GM21447 (cell line): ENCODE results near the gene SGIP1.
"Not testable (repeated sequence)": the region's sequence is repeated elsewhere in the genome, so short reads cannot be mapped to it uniquely, and the experiment has no call there.

Source experiments
- ATAC-seq: cut with Tn5 transposase; IDR thresholded peaks from one replicate; pipeline ENCODE4 v1.9.1; 2021; ENCODE audit not compliant: unreplicated experiment

Gene SGIP1

DNA sequence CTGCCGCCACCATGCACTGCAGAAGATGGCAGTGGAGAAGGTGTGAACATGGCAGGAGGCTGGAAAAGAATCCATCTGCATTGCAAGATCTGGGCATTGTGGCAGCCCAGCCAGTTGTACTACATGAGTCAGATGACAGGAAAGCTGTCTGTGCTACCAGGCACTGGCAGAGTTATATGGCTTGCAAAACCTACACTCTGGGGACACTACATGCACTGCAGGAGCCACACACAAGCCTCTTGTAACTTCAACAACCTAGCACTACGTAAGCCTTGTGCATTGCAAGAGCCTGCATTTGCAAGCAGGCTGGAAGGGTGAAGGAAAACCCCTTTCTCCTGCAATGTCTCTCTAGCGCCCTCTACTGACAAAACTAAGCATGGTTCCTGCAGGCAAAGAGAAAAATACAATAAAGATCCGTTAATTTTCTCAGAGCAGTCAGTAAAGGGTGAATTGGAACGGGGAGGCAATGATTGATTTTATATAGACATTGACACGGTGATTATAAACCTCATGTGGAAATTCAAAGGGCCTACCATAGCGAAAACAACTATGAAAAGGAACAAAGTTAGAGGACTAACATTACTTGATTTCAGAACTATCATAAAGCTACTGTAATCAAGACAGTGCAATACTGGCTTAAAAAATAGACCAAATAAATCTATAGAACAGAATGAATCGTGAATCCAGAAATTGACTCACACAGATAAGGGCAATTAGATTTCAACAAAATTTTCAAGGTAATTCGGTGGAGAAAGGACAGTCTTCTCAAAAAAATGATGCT, 192.1 kb downstream of the SGIP1 start:
- ATAC-seq: peak; percentile 89

DNA sequence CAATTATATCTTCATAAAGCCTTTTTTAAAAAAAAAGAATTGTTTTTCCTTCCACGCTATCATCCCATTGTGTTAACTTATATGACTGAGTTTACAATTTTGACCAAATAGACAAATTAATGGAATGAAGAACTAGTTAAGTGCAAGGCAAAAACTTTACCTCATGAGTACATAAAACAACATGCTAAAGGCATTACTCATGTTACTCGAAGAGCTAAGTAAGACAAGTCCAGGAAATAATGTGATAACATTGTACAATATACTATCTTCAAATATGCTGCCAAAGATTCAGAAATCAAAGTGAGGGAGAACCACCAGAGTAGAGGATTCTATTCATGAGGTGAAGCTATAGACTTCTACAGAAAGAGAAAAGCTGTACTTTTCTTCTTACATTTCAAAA, 194.1 kb downstream of the SGIP1 start:
- ATAC-seq: no peak

DNA sequence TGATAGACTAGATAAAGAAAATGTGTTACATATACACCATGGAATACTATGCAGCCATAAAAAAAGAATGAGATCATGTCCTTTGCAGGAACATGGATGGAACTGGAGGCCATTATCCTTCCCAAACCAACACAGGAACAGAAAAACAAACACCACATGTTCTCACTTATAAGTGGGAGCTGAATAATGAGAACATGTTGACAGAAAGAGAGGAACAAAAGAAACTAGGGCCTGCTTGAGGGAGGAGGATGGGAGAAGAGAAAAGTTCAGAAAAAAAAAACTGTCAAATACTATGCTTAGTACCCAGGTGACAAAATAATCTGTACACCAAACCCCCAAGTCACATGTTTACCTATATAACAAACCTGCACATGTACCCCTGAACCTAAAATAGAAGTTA, 194.8 kb downstream of the SGIP1 start:
- not testable (repeated sequence) for ATAC-seq

DNA sequence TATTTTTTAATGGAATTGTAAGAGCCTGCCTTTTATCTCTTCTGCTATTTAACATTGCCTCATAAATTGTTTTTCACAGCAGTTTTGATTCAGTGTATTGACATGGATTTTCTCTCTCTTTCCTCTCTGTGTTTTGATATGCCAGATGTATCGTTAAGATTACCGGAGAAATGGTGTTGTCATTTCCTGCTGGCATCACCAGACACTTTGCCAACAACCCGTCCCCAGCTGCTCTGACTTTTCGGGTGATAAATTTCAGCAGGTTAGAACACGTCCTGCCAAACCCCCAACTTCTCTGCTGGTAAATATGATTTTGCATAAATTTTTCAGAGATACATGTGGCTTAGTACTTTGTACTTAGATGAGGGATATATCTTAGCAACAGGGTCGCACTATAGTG, 195.2 kb downstream of the SGIP1 start:
- no peak for ATAC-seq

DNA sequence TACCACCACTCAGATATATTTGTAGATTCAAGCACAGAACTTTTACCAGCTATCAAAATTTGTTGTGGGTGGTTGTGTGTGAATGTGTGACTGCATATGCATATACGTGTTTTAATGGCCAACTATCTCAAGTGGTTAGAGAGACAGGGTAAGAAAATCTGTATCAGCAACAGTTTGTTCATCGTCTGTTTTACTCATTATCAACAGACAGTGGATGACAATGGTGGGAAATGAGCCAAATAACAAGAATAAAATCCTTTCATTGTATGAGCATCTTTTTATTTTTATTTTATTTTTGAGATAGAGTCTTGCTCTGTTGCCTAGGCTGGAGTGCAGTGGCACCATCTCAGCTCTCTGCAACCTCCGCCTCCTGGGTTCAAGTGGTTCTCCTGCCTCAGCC, 195.6 kb downstream of the SGIP1 start:
- no peak for ATAC-seq

DNA sequence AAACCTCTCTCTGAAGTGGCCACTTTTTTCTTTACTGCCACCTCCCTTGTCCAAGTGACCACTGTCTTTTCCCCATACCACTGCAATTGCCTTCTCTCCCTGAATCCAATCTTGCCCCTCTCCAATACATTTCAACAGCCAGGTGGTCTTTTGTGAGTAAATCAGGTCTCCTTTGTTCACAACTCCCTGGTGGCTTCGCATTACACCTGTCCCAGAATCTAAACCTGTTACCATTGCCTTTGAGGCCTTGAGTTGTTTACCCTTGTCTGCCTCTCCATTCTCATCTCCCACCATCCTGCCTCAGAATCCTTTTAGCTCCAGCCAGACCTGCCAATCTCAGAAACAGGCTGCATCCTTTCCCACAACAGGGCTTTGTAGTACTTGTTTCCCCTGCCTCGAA, 196.5 kb downstream of the SGIP1 start:
- no peak for ATAC-seq

GRCh38 chr1:66731170-66731865, 197.4 kb downstream of the SGIP1 start:
- no peak for ATAC-seq

DNA sequence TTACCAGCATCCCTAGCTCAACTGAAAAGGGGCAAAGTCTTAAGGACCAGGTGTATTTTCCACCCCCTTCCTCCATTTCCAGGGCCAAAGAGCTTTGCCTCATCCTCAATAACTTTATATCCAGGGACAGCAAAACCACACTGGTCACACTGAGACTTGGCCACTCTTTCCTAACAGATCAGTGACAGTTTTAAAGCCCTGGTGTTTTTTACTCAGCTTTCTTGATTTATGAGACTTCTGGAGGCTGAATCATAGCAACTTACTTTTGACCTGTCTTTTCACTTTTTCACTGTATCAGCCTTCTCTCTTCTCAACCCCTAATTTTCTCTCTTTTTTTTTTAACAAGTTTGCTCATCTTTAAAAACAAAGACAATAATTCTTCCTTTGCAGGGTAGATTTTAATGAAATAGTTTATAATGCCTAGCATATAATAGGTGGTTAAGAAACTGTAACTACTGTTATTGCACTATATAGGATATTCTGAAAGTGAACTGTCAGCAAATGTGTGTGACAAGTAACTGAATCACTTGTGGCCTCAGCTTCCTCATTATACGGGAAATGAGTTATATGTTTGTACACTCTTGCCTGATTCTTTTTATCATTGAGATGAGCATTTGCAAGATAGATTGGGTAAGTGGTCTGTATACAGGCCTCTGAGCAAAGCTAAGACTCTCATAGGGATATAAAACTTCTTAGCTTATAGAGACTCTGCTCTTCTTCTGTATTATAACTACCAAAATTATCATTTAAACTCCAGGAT, 198.6 kb downstream of the SGIP1 start:
- ATAC-seq: peak; percentile 84

GRCh38 chr1:66733348-66734017, 199.5 kb downstream of the SGIP1 start:
- ATAC-seq: no peak

DNA sequence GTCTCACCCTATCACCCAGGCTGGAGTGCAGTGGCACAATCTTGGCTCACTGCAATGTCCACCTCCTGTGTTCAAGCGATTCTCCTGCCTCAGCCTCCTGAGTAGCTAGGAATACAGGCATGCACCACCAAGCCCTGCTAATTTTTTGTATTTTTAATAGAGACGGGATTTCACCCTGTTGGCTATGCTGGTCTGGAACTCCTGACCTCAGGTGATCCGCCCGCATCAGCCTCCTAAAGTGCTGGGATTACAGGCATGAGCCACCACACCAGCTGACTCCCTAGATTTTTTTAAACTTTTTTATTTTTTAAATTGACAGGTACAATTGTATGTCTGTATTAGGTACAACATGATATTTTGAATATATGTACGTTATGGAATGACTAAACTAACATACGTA, 200.6 kb downstream of the SGIP1 start:
- not testable (repeated sequence) for ATAC-seq

DNA sequence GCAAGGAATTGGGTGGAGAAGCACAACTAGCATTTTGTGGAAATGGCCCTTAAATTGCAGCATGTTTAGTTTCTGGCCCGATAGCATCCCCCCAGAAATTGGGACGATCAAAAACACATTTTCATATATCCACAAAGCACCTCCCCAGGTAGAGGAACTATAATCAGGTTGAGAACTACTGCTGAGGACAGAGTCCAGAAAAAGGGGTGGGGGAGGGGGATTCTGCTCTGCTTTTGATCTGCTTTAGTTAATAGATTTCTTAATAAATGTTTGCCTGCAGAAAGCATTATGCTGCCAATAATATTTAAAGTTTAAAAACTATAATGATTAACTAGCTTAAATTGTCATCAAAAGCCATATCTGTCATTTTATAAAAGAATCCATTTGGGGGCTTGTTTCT, 203.9 kb downstream of the SGIP1 start:
- no peak for ATAC-seq

DNA sequence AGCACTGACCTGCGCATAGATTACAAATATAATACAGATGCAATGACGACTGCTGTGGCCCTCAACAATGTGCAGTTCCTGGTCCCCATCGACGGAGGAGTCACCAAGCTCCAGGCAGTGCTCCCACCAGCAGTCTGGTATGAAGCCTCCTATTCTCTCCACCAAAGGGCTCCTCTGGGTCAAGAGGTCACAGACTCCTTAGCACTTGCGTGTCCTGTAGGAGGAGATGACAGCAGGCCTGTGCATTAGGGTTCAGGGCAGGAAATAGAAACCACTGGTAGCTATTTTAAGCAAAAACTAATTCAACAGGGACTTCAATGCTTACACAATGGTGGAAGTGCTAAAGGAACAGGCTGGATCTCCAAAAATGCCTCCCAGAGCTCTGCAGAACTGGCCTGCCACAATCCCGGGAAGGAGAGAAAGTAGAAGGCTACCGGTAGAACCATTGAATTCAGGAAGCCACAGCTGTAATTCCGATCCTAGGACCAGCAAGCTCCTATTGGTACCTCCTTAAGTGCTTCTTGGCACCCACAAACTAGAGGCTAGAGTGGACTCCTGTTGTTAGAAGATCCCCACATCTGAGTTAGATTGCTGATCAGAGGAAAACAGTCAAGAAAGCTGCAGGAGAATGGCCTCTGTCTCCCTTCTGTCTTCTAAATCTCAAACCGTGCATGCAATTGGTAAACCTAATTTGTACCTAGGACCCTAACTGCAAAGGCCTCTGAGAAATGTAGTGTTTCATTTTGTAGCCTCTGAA, 205.6 kb downstream of the SGIP1 start:
- ATAC-seq: peak; percentile 80

DNA sequence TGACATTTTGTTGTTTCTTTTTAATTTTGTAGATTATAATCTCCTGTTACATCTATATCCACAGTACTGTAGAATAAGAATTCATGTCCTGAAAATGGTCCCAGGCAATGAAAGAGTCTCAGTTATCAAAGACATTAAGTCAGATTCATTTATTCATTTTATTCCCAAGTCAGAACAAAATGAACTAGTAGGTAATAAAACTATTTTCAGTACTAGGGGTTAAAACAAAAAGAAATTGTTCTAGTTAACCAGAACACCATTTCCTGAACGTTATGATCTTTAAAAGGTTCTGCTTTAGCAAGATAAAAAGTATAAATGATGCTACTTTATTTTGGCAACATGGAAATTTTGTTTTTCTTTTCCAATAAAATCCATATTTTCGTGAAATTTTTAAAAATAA, 211.5 kb downstream of the SGIP1 start:
- ATAC-seq: no peak

- ATAC-seq: no peak
Observed at GRCh38 chr1:66747501-66747900, 213.5 kb downstream of the SGIP1 start.

DNA sequence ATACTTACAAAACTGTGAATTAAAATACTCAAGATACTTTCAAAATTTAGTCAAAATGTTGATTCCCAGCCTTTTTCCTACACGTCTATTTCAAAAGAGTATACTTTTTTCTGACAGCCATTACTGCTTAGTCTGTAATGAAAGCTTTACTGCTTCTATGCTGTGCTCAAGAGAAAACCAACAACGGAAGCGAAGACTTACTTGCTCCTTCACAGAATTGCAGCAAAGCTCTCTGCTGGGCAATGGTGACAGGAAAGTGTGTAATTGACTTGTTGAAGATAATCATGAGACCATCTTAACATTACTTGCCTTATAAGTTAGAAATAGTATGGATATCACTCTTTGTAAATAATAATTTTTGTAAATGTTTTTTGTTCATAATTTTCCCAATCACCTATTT, 216.6 kb downstream of the SGIP1 start:
- ATAC-seq: no peak

- no peak for ATAC-seq
Observed at GRCh38 chr1:66751160-66751559, 217.2 kb downstream of the SGIP1 start.

- no peak for ATAC-seq
Observed at GRCh38 chr1:66752000-66752592, 218.1 kb downstream of the SGIP1 start, which contains the start of gene DYNLT5. Gene DYNLT5, plus strand, starts transcription at chr1:66752459. Its CDS starts 2,200 bp downstream, at chr1:66754659.

DNA sequence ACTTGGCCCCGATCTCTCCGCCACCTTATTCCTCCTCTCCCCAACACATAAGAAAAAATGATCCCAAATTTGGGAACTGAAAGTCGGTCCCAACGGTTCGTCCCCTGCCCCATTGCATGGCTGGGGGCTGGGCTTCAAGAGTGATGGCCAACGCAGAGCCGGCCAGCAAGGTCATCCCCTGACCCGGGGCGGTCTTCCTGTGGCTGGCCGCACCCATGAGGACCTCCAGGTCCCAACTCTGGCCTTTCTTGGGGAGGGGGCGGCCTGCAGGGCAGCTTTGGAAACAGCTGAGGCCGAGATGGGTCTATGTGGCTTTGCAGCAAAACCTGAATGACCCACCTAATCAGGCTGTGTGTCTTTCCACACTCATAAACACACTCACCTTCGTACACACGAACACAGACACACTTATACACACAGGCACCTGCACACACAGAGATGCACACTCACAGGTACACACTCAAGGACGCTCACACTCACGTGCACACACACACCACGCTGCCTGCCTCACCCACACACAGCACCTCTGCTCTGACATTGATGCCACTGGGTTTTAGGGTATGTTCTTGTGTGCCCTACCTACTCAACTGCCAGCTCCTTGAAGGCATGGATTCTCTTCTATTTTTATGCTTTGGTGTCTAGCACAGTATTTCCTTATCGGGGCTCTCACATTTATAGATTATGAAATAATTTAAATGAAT, 218.9 kb downstream of the SGIP1 start:
- ATAC-seq: no peak

DNA sequence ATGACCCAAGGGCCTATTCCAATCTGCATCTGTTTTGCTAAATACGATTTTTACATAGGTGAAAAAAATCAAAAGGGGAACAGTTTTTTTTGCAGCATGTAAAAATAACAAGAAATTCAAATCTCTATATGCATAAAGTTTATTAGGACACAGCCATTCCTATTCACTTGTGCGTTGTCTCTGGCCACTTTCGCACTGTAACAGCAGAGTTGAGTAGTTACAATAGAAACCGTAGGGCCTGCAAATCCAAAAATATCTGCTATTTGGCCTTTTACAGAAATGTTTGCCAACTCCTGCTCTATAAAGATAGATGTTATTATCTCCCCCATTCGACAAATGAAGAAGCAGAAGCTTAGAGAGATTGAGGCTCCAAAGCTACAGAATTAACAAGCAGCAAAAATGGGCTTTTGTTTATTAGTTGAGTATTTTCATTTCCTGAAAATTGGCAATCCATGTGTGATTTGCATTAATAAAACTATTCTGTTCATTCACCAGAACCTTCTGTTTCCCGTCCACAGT, 223.8 kb downstream of the SGIP1 start:
- no peak for ATAC-seq
